MCF 10A (cell line): ENCODE measurements around the gene KCND2. TPM values are rescaled to one million over a fixed set of nuclear protein-coding genes. Genes with fewer than 3 reads are reported as not detected.

Source experiments
- BruUV-seq: library from RNA; stranded (reverse); fragments of 400-500 nt; replicated peaks from 2 replicates; lab custom pipeline; 2021; lab: Mats Ljungman, UMichigan
- CTCF ChIA-PET: fragments of 300-600 bp; sonication (Branson Sonifier 250); formaldehyde crosslinking; extraction: SDS; loops from one replicate; lab custom pipeline; 2021; ENCODE audit warnings: antibody characterized with exemption, inconsistent platforms; lab: Yijun Ruan, JAX
- POLR2A ChIA-PET: fragments of 300-600, 350-650 bp; sonication (Branson Sonifier 250); formaldehyde crosslinking; extraction: SDS; loops from one replicate; lab custom pipeline; 2020; ENCODE audit warnings: antibody characterized with exemption, inconsistent platforms; lab: Yijun Ruan, JAX
- DNase-seq: peaks from one replicate; pipeline ENCODE4 v3.0.0-alpha.2; 2018; ENCODE audit not compliant: unreplicated experiment
- H3K27ac Mint-ChIP-seq: one replicate; pipeline ENCODE4 v1.8.0; 2022; ENCODE audit warnings: mild to moderate bottlenecking, low read depth, mixed read lengths; ENCODE audit not compliant: unreplicated experiment
- H3K27me3 Mint-ChIP-seq: one replicate; pipeline ENCODE4 v1.8.0; 2022; ENCODE audit warnings: mixed read lengths; ENCODE audit not compliant: insufficient read depth, unreplicated experiment
- H3K36me3 Mint-ChIP-seq: one replicate; pipeline ENCODE4 v1.8.0; 2022; ENCODE audit warnings: mild to moderate bottlenecking, moderate library complexity, mixed read lengths; ENCODE audit not compliant: insufficient read depth, unreplicated experiment
- H3K4me1 Mint-ChIP-seq: one replicate; pipeline ENCODE4 v1.8.0; 2022; ENCODE audit warnings: mixed read lengths; ENCODE audit not compliant: insufficient read depth, unreplicated experiment
- H3K4me3 Mint-ChIP-seq: one replicate; pipeline ENCODE4 v1.8.0; 2022; ENCODE audit warnings: mild to moderate bottlenecking, moderate library complexity, mixed read lengths; ENCODE audit not compliant: unreplicated experiment
- H3K9me3 Mint-ChIP-seq: one replicate; pipeline ENCODE4 v1.8.0; 2022; ENCODE audit warnings: mixed read lengths; ENCODE audit not compliant: unreplicated experiment
- intact Hi-C: fragments of 100-400 bp; cut with micrococcal nuclease; formaldehyde crosslinking; loops from 2 replicates; pipeline ENCODE4 v1.14.1; 2022
- total RNA-seq: library from RNA; stranded (reverse); gene quantifications from 2 replicates; pipeline ENCODE4 v1.2.3, GENCODE V29; 2022
- TF ChIP-seq, protein P1 (sequence below): fragments of 200-600 bp; IDR thresholded peaks from one replicate; pipeline ENCODE4 v1.8.0; 2022; ENCODE audit warnings: antibody characterized with exemption, mild to moderate bottlenecking; ENCODE audit not compliant: unreplicated experiment

The KCND2 gene
- total RNA-seq, 1 experiment from 2014 or later = not detected

DNA sequence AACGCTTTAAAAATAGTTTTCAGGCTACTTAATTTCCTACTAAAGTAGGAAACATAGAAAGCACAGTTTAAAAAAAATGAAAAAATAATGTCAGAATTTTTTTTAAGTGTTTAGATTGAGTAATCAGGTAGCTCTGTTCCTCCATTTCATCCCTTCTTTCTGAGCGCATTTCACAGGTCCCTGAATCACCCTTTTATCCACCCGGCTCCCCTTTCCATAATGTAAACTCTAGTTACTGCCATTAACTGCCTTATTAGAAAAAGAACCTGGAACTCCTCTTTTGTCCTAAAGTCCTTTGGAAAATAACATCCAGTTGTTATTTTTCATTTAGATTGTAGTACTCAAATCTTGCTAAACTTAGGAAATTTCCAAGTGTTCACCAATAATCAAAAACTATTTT is 5.8 kb downstream of the KCND2 start:
- ChIA-PET POLR2A (no interaction called here), CTCF (no interaction called here)
- intact Hi-C loops = no loop called here

DNA sequence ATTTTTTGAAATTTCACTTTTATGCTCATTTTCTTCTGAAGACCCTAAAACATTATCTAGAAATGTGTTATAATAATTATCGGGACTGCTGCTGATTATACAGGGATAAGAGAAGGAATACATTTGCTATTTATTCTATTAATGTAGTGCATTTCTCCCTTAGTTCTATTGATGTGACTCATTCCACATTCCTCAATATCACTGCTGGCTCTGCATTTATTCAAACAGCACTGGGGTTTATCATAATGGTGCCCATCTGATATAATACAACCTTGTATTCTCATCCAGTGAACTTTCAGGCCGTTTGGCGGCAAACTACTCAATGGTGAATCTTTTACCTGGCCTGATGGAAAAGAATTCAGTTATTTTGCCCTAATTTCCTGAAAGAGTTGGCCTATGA is 7.8 kb downstream of the KCND2 start:
- ChIA-PET CTCF (no interaction called here), POLR2A (no interaction called here)
- peaks cover 38% of the 10 kb centered on the region for H3K27me3 Mint-ChIP-seq
- H3K4me1 Mint-ChIP-seq = no peaks in the 10 kb centered on the region
- no peak overlapping the region for H3K4me3 Mint-ChIP-seq
- BruUV-seq = no TSS peak
- H3K36me3 Mint-ChIP-seq = no peaks in the 10 kb centered on the region
- no peak for DNase-seq
- H3K9me3 Mint-ChIP-seq = no peaks in the 10 kb centered on the region
- TF ChIP-seq, protein P1, sequence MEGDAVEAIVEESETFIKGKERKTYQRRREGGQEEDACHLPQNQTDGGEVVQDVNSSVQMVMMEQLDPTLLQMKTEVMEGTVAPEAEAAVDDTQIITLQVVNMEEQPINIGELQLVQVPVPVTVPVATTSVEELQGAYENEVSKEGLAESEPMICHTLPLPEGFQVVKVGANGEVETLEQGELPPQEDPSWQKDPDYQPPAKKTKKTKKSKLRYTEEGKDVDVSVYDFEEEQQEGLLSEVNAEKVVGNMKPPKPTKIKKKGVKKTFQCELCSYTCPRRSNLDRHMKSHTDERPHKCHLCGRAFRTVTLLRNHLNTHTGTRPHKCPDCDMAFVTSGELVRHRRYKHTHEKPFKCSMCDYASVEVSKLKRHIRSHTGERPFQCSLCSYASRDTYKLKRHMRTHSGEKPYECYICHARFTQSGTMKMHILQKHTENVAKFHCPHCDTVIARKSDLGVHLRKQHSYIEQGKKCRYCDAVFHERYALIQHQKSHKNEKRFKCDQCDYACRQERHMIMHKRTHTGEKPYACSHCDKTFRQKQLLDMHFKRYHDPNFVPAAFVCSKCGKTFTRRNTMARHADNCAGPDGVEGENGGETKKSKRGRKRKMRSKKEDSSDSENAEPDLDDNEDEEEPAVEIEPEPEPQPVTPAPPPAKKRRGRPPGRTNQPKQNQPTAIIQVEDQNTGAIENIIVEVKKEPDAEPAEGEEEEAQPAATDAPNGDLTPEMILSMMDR = no peak
- H3K27ac Mint-ChIP-seq = no peak overlapping the region
- intact Hi-C loops = no loop called here

More for the DNA sequence above, 5.8 kb downstream of the KCND2 start:
- no peak overlapping the region for H3K4me3 Mint-ChIP-seq
- no peaks in the 10 kb centered on the region for H3K36me3 Mint-ChIP-seq
- H3K27ac Mint-ChIP-seq = no peak overlapping the region
- TF ChIP-seq, protein P1 = no peak
- BruUV-seq = no TSS peak
- peaks cover 45% of the 10 kb centered on the region for H3K27me3 Mint-ChIP-seq
- H3K9me3 Mint-ChIP-seq = no peaks in the 10 kb centered on the region
- DNase-seq = no peak
- H3K4me1 Mint-ChIP-seq = no peaks in the 10 kb centered on the region

DNA sequence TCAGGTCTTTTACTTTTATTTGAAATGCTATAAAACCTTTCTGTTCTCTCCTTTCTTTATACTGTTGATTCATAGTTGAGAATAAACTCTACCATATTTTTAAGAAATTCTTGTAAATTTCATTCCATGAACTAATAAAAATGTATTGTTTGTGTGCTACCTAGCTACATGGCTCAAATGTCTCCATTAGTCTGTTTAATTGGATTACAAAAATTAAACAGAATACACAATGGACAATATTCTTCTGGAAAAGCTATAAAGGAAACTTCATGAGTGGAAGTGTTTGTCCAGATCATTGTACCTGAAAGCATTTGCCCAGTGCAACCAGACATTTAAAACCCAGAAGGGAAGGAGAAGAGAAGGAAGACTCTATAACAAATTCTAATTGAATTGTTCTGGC is 20.1 kb downstream of the KCND2 start:
- TF ChIP-seq, protein P1 = no peak
- no peak overlapping the region for H3K27ac Mint-ChIP-seq
- intact Hi-C loops = no loop called here
- POLR2A ChIA-PET = no interaction called here
- H3K36me3 Mint-ChIP-seq = no peaks in the 10 kb centered on the region
- no peak for DNase-seq
- no peaks in the 10 kb centered on the region for H3K4me1 Mint-ChIP-seq
- peaks cover 32% of the 10 kb centered on the region for H3K27me3 Mint-ChIP-seq
- no TSS peak for BruUV-seq
- CTCF ChIA-PET = interaction anchor here (0.6 to 0.7 kb wide), 2 partner anchors 22 to 67 kb away, joined by 3 read pairs; no protein-coding TSS in a partner anchor
- no peak overlapping the region for H3K4me3 Mint-ChIP-seq
- no peaks in the 10 kb centered on the region for H3K9me3 Mint-ChIP-seq

DNA sequence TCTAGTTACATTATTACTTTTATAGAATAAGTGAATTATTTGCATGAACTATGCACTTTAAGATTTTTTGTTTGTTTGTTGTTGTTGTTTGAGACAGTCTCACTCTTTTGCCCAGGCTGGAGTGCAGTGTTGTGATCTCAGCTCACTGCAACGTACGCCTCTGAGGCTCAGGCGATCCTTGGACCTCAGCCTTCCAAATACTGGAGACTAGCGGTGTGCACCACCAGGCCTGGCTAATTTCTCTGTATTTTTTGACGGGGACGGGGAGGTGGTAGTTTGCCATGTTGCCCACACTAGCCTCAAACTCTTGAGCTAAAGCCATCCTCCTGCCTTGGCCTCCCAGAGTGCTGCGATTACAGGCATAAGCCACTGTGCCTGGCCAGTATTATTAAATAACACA is 29.2 kb downstream of the KCND2 start:
- H3K4me3 Mint-ChIP-seq = no peak overlapping the region
- H3K27me3 Mint-ChIP-seq = peaks cover 31% of the 10 kb centered on the region
- ChIA-PET POLR2A (no interaction called here), CTCF (no interaction called here)
- no peak overlapping the region for H3K27ac Mint-ChIP-seq
- no peaks in the 10 kb centered on the region for H3K9me3 Mint-ChIP-seq
- TF ChIP-seq, protein P1 = no peak
- no peaks in the 10 kb centered on the region for H3K36me3 Mint-ChIP-seq
- no TSS peak for BruUV-seq
- DNase-seq = no peak
- H3K4me1 Mint-ChIP-seq = no peaks in the 10 kb centered on the region
- intact Hi-C loops = no loop called here
